Epithelial cell of esophagus (primary cell): ENCODE measurements around the gene SUSD4.

Experiments used
- DNase-seq: peaks from one replicate; pipeline ENCODE4 v3.0.0; 2010; ENCODE audit warnings: low read depth
- H3K4me3 ChIP-seq: 2 replicates; pipeline ENCODE4 v1.5.1; 2011; ENCODE audit warnings: mild to moderate bottlenecking, low read length, control low read depth
- TF ChIP-seq, protein P1 (sequence below): IDR thresholded peaks from 2 replicates; pipeline ENCODE4 v1.5.1; 2011; ENCODE audit warnings: low read depth, mild to moderate bottlenecking, low read length, control low read depth, inconsistent platforms; ENCODE audit not compliant: insufficient read depth; ENCODE audit errors: missing control alignments

Gene SUSD4, protein sequence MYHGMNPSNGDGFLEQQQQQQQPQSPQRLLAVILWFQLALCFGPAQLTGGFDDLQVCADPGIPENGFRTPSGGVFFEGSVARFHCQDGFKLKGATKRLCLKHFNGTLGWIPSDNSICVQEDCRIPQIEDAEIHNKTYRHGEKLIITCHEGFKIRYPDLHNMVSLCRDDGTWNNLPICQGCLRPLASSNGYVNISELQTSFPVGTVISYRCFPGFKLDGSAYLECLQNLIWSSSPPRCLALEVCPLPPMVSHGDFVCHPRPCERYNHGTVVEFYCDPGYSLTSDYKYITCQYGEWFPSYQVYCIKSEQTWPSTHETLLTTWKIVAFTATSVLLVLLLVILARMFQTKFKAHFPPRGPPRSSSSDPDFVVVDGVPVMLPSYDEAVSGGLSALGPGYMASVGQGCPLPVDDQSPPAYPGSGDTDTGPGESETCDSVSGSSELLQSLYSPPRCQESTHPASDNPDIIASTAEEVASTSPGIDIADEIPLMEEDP

DNA sequence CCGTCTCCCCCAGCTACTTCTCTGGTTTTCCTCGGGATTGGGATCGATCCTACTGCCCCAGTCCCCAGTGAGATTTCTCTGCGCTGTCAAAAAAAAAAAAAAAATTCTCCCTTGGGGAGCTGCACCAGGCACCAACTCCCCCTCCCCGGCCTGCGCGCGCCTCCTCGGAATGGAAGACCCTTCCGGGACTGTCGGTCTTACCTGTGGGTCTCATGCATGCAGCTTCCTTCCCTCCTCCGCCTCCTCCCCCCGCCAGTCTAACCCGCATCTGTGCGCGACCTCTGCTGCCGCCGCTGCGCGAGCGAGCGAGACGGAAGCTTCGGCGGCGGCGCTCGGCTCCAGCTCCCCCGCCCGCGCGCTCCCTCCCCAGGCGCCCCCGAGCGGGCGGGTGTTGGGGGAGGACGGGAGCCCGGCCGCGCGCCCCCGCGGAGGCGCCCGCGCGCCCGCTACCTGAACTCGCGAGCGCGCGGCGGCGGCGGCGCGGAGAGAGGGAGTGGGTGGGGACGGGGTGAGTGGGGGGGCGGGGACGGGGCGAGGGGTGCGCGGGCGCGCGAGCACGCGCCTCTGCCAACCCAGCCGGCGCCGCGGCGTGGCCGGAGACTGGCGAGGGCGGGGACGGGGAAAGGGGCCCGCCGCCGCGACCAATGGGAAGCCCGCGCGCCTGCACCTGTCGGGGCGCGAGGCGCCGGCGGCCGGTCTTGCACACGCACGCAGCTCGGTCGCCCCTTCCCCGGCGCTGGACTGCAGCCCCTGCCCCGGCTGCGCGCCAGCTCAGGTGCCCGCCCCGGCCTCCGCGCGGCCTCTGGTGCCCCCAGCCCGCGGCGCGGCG lies at the start of gene SUSD4:
SUSD4 (minus strand) TSS at position 321 of the 829 bp plus-strand sequence. CDS start 751 bp downstream, outside the sequence.
- H3K4me3 ChIP-seq = peak within 1 kb of the TSS; percentile 37
- no peak for DNase-seq
- TF ChIP-seq, protein P1, sequence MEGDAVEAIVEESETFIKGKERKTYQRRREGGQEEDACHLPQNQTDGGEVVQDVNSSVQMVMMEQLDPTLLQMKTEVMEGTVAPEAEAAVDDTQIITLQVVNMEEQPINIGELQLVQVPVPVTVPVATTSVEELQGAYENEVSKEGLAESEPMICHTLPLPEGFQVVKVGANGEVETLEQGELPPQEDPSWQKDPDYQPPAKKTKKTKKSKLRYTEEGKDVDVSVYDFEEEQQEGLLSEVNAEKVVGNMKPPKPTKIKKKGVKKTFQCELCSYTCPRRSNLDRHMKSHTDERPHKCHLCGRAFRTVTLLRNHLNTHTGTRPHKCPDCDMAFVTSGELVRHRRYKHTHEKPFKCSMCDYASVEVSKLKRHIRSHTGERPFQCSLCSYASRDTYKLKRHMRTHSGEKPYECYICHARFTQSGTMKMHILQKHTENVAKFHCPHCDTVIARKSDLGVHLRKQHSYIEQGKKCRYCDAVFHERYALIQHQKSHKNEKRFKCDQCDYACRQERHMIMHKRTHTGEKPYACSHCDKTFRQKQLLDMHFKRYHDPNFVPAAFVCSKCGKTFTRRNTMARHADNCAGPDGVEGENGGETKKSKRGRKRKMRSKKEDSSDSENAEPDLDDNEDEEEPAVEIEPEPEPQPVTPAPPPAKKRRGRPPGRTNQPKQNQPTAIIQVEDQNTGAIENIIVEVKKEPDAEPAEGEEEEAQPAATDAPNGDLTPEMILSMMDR = no peak

DNA sequence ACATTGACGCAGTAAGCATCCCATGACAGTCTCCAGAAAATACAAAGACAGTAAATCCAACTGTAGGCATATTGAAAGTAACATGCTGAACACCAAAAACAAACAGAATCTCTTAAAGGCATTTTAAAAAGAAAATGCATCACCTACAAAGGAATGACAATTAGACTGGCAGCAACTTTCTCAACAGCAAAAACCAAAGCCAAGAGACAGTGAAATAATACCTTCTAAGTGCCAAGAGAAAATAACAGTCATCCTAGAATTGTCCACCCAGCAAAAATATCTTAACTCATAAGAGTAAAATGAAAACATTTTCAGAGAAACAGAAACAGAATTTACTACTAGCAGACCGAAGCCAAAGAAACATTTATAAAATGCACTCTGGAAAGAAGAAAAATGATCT lies 49.2 kb upstream of the SUSD4 start:
- TF ChIP-seq, protein P1 = no peak
- no peak overlapping the region for H3K4me3 ChIP-seq
- no peak for DNase-seq

- H3K4me3 ChIP-seq = no peak overlapping the region
- no peak for DNase-seq
- TF ChIP-seq, protein P1 = no peak
These were observed 47.7 kb upstream of the SUSD4 start for GRCh38 chr1:223411710-223412109.

- H3K4me3 ChIP-seq = no peak overlapping the region
- peak; percentile 27 for DNase-seq
- TF ChIP-seq, protein P1 = no peak
These were observed 47.3 kb upstream of the SUSD4 start for GRCh38 chr1:223411309-223411708.

DNA sequence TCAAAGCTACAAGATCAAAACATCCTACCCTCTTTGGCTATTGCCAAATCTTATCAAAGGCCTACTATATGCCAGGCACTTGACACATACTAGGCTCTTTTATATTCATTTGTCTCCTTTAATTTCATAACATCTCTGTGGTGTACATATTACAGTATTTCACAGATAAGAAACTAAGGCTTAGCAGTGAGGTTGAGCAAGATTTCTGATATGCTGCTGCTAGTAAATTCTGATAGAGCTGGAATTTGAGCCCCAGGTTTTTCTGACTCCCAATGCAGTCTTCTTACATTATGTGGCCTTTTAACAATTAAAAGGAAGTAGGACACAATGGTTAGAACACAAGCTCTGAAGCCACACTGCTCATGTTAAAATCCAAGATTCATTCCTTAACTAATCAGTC lies 46.1 kb upstream of the SUSD4 start:
- TF ChIP-seq, protein P1 = no peak
- no peak for DNase-seq
- H3K4me3 ChIP-seq = no peak overlapping the region

DNA sequence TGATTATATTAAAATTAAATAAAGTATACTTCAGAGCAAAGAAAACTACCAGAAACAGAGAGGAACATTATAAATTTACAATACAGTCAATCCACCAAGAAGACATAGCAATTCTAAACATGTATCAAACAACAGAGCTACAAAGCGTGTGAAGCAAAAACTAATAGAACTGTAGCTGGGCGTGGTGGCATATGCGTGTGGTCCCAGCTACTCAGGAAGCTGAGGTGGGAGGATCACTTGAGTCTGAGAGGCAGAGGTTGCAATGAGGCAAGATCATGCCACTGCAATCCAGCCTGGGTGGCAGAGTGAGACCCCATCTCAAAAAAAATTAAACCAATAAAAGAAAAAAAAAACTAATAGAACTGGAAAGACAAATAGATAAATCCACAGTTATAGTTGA lies 41.5 kb upstream of the SUSD4 start:
- TF ChIP-seq, protein P1 = no peak
- H3K4me3 ChIP-seq = no peak overlapping the region
- DNase-seq = no peak
